DMS153 (cell line): ENCODE data around the gene ZFYVE9.
"Not testable (repeated sequence)": the region's sequence is repeated elsewhere in the genome, so short reads cannot be mapped to it uniquely, and the experiment has no call there.

ENCODE experiments used
- DNase-seq: peaks from one replicate; lab custom pipeline; 2025; lab: John Stamatoyannopoulos, UW

Gene ZFYVE9

GRCh38 chr1:52190500-52191252 is 48.8 kb downstream of the ZFYVE9 start:
- no peak for DNase-seq

DNA sequence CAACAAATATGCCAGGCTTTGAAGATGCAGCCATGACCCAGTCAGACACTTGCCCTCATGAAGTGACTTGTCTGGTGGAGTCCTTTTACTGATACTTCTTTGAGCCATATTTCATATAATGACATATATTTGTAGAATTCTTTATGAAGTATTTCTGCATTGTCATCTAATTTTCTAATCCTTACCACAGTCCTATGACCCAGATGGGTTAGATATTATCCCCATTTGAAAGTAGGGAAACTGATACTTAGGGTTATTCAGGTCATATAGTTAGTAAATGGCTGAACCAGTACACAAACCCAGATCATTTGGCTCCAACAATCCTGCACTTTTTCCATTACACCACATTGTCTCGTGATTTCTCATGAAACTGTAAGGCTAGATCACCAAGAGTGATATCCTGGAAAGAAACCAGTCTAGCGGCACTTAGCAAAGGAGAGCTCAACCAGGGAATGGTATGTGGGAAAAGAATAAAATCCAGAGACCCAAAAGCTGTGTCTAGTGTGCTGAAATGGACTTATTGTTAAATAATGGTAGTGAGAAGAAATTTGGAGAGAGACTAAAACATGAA is 49.6 kb downstream of the ZFYVE9 start:
- DNase-seq, result no peak

DNA sequence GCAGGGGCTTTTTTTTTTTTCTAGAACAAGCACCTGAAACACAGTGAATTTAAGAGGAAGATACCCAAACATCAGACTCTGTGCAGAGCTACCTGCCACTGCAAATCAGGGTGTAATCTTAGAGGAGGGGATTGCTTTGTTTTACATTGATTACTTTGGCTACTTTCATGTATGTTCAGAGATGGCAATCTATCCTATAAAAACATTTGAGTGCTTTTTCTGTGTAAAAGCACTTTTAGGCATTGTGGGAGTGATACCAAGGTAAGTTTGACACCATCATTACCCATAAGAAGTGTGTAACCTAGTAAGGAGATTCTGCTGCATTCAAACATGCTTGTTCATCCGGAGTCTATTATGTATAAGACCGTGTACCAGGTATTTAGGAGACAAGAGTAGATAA is 50.1 kb downstream of the ZFYVE9 start:
- no peak for DNase-seq

GRCh38 chr1:52192436-52192835 is 50.5 kb downstream of the ZFYVE9 start:
- DNase-seq, result no peak

DNA sequence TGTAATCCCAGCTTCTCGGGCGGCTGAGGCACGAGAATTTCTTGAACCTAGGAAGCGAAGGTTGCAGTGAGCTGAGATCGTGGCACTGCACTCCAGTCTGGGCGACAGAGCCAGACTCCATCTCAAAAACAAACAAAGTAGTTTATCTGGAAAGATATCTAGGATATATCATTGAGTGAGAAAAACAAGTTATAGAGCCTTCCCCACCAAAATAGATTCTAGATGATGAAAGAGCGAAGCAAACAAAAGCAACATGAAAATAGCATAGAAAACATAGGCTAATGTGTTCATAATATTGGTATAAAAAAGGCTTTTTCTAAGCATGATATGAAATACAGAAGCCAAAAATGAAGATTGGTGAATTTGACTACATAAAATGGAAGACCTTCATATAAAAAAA is 52.1 kb downstream of the ZFYVE9 start:
- no peak for DNase-seq

DNA sequence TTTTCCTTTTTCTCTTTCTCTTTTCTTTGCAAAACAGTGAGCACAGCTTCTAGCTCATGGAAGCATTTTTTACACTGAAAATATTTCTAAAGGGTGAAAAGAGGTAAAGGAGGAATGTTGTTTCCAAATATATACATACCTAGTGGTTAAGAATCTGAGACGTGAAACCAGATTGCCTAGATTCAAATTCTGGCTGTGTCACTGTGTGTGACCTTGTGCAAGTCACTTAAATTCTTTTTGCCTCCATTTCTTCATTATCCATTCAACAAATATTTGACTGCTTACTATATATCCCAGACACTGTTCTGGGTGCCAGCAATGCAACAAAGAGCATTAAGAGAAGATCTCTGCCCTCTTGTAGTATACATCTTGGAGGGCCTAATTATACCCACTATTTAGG is 53.3 kb downstream of the ZFYVE9 start:
- no peak for DNase-seq

- no peak for DNase-seq
Measured at GRCh38 chr1:52203935-52204625, 62.2 kb downstream of the ZFYVE9 start.

- DNase-seq, result no peak
Measured at GRCh38 chr1:52204696-52205095, 62.8 kb downstream of the ZFYVE9 start.

DNA sequence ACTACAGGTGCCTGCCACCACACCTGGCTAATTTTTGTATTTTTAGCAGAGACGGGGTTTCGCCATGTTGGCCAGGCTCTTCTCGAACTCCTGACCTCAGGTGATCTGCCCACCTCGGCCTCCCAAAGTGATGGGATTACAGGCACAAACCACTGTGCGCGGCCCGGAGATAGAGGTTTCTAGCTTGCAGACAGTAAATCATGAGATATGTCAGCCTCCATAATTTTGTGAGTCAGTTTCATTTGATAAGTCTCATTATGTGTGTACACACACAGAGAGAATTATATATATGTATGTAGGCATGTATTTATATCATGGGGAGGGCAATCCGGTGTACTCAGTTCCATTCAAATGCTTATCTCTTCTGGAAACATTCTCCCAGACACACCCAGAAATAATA is 64.8 kb downstream of the ZFYVE9 start:
- not testable (repeated sequence) for DNase-seq

GRCh38 chr1:52209429-52209828 is 67.5 kb downstream of the ZFYVE9 start:
- no peak for DNase-seq

- no peak for DNase-seq
Measured at GRCh38 chr1:52210044-52210443, 68.2 kb downstream of the ZFYVE9 start.

GRCh38 chr1:52216907-52217458 is 75.1 kb downstream of the ZFYVE9 start:
- no peak for DNase-seq

DNA sequence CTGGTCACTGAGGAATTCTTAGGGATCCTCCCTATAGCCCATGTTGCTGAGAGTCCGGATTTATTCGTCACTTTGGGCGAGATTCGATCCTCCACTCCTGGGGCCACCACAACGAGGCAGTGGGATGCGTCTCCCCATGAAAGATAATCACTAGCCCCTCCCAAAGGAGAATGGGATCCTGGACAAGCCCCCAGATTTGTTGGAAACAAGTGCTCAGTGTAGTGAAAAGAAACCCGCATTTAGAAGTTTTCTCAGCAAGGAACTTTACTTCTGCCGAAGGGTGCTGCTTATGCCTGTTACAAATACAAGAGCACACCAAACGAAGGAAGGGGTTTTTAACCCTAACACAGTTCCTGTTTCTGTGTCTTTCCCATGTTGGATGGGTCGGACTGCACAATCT is 83.3 kb downstream of the ZFYVE9 start:
- DNase-seq, result no peak

GRCh38 chr1:52229494-52229893 is 87.6 kb downstream of the ZFYVE9 start:
- no peak for DNase-seq

GRCh38 chr1:52233463-52233862 is 91.6 kb downstream of the ZFYVE9 start:
- DNase-seq, result no peak

- DNase-seq, result no peak
Measured at GRCh38 chr1:52234014-52234413, 92.1 kb downstream of the ZFYVE9 start.

DNA sequence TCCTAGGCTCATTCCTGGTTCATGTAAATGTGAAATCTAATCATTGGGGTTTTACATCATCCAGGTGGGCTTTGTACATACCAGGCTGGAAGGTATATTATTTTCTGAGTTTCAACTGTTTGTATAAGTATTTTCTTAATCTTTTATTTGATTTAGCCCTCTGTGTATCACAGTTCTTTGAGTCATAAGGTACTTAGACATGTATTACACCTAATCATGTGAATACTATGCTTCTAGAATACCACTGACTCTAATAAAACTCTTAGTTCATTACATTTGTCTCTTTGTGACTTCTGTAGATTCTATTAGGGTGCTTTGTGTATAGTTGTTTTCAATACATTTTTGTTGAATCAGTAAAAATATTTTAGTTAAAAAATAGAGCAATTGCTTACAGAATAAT is 92.8 kb downstream of the ZFYVE9 start:
- DNase-seq, result no peak

GRCh38 chr1:52235646-52236045 is 93.8 kb downstream of the ZFYVE9 start:
- DNase-seq, result no peak

DNA sequence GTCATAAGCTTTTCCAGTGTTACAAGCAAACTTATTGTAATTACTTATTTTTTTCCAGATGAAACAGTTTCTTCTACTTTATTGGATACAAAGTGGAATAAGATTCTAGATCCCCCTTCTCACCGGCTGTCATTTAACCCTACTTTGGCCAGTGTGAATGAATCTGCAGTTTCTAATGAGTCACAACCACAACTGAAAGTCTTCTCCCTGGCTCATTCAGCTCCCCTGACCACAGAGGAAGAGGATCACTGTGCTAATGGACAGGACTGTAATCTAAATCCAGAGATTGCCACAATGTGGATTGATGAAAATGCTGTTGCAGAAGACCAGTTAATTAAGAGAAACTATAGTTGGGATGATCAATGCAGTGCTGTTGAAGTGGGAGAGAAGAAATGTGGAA is 95.5 kb downstream of the ZFYVE9 start:
- no peak for DNase-seq

DNA sequence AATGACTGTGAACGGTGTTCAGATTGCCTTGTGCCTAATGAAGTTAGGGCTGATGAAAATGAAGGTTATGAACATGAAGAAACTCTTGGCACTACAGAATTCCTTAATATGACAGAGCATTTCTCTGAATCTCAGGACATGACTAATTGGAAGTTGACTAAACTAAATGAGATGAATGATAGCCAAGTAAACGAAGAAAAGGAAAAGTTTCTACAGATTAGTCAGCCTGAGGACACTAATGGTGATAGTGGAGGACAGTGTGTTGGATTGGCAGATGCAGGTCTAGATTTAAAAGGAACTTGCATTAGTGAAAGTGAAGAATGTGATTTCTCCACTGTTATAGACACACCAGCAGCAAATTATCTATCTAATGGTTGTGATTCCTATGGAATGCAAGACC is 96.6 kb downstream of the ZFYVE9 start:
- no peak for DNase-seq

- no peak for DNase-seq
Measured at GRCh38 chr1:52238887-52239707, 97.2 kb downstream of the ZFYVE9 start.

DNA sequence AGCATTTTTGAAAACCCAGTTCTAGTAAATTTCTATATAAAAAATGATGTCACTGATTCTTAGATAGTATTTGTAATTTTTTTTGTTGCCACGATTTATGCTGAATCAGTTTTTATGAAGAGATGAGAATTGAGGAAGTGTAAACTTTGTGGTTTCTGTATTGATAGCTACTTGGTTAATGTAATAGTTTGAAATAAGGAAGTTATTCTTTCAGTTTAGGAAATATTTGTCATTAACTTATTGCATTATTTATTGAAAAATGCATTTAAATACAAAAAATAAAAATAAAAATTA is 97.8 kb downstream of the ZFYVE9 start:
- no peak for DNase-seq
